SK-N-SH treated with all-trans-retinoic acid at 6 μM for 48 hours (cell line): ENCODE results near the gene PCNT.

Experiments used
- CREB5 ChIP-seq: fragments of 250-450 bp; sonication (Bioruptor Pico); IDR thresholded peaks from 2 replicates; pipeline ENCODE4 v1.5.1; 2020; ENCODE audit warnings: low read depth, mild to moderate bottlenecking, moderate library complexity
- OSR1 ChIP-seq: fragments of 250-450 bp; sonication (Bioruptor Pico); IDR thresholded peaks from 2 replicates; pipeline ENCODE4 v1.8.0; 2022; ENCODE audit warnings: moderate library complexity, mild to moderate bottlenecking, inconsistent platforms
- PATZ1 ChIP-seq: fragments of 250-450 bp; sonication (Bioruptor Pico); IDR thresholded peaks from 2 replicates; pipeline ENCODE4 v1.8.0; 2020; ENCODE audit warnings: mild to moderate bottlenecking, moderate library complexity, borderline replicate concordance
- TOX ChIP-seq: fragments of 250-450 bp; sonication (Bioruptor Pico); IDR thresholded peaks from 2 replicates; pipeline ENCODE4 v1.8.0; 2021; ENCODE audit warnings: mild to moderate bottlenecking, moderate library complexity, borderline replicate concordance
- ZC3H10 ChIP-seq: fragments of 250-450 bp; sonication (Bioruptor Pico); IDR thresholded peaks from 2 replicates; pipeline ENCODE4 v1.5.1; 2021; ENCODE audit warnings: mild to moderate bottlenecking, moderate library complexity
- ZFP3 ChIP-seq: fragments of 250-450 bp; sonication (Bioruptor Pico); IDR thresholded peaks from 2 replicates; pipeline ENCODE4 v1.5.0; 2020; ENCODE audit warnings: mild to moderate bottlenecking, moderate library complexity
- ZNF8 ChIP-seq: fragments of 450-650 bp; formaldehyde crosslinking; IDR thresholded peaks from 2 replicates; pipeline ENCODE4 v1.5.0; 2020; ENCODE audit warnings: mild to moderate bottlenecking, moderate library complexity

- no peak for TF ChIP-seq OSR1 (CRISPR knock-in tag)
- TF ChIP-seq TOX (CRISPR knock-in tag): no peak
- no peak for TF ChIP-seq ZNF8
- TF ChIP-seq ZC3H10 (CRISPR knock-in tag): no peak
- no peak for TF ChIP-seq CREB5 (CRISPR knock-in tag)
- no peak for TF ChIP-seq ZFP3
- no peak for TF ChIP-seq PATZ1 (CRISPR knock-in tag)
Measured at GRCh38 chr21:46474382-46474781, 150.4 kb downstream of the PCNT start.
